Transverse colon (tissue), 4 donors: Measurements from ENCODE around the gene REC8. TPM values are rescaled to one million over a fixed set of nuclear protein-coding genes. Genes with fewer than 3 reads are reported as not detected.
A peak's percentile ranks its signal among the peaks of the same experiment; 100 is the strongest.

Experiments
- DNase-seq: peaks from one replicate; pipeline ENCODE4 v3.0.0-alpha.2; 2019
- H3K27ac ChIP-seq, 4 donors: fragments of 200-600 bp; sonication (generic); 2 replicates each; pipeline ENCODE4 v1.5.1; 2016 to 2018; ENCODE audit warnings: inconsistent platforms in 4 of 4
- H3K27me3 ChIP-seq: fragments of 200-600 bp; sonication (generic); 2 replicates; pipeline ENCODE4 v1.5.1; 2017; ENCODE audit warnings: inconsistent platforms
- H3K36me3 ChIP-seq, 4 donors: fragments of 200-600 bp; sonication (generic); 2 replicates each; pipeline ENCODE4 v1.5.1; 2017 to 2019; ENCODE audit warnings: inconsistent platforms in 4 of 4
- H3K4me1 ChIP-seq, 4 donors: fragments of 200-600 bp; sonication (generic); 2 replicates each; pipeline ENCODE4 v1.5.1; 2017 to 2020; ENCODE audit warnings: inconsistent platforms in 4 of 4
- H3K4me3 ChIP-seq, 4 donors: fragments of 200-600 bp; sonication (generic); 1 replicate in 1 of 4; 2 replicates in 3 of 4; pipeline versions ENCODE4 v1.5.1 to v1.6.1; 2017 to 2019; ENCODE audit warnings: inconsistent platforms in 4 of 4
- H3K9me3 ChIP-seq, 2 donors: fragments of 200-600 bp; sonication (generic); 2 replicates each; pipeline ENCODE4 v1.5.1; 2017 to 2019; ENCODE audit warnings: inconsistent platforms in 2 of 2
- EP300 ChIP-seq: sonication (generic); formaldehyde crosslinking; IDR thresholded peaks from one replicate; pipeline ENCODE4 v1.6.1; 2017; ENCODE audit warnings: antibody characterized with exemption, low read depth
- POLR2A ChIP-seq: fragments of 450-650 bp; IDR thresholded peaks from one replicate; pipeline ENCODE4 v1.6.1; 2016; ENCODE audit warnings: antibody characterized with exemption, mild to moderate bottlenecking, moderate library complexity
- POLR2AphosphoS5 ChIP-seq, 3 donors: sonication (generic); formaldehyde crosslinking; IDR thresholded peaks; one replicate each; pipeline ENCODE4 v1.6.1; 2016; ENCODE audit warnings: antibody characterized with exemption in 3 of 3
- WGBS, 2 donors: methylation state at CpG; one replicate each; pipeline ENCODE4 v1.1.5; 2018; ENCODE audit warnings: low coverage in 1 of 2; 5-methylcytosine and 5-hydroxymethylcytosine counted together
- in situ Hi-C, 4 donors: fragments of 200-750 bp; cut with MboI; loops; one replicate each; pipeline versions ENCODE4 v1.15.0 to v1.15.1; 2017; ENCODE audit warnings: low sequenced_read_pairs in 3 of 4, low pct_ligation_motif_present in 1 of 4, low pct_unique_long_range_greater_than_20kb in 1 of 4
- intact Hi-C: fragments of 100-400 bp; cut with DNase I; formaldehyde crosslinking; loops from one replicate; pipeline ENCODE4 v1.15.1; 2023; ENCODE audit warnings: low total_unique reads
- total RNA-seq, 4 donors: library from RNA; depleted of rRNA; stranded (reverse); fragments of >200 nt; gene quantifications; one replicate each; pipeline ENCODE4 v1.1.0, GENCODE V29; 2016
- TF ChIP-seq, protein P1 (sequence below), 5 experiments: fragments of 200-600 bp in 3 of 5; fragments of 450-650 bp in 2 of 5; sonication (generic) in 3 of 5; IDR thresholded peaks; 1 replicate in 2 of 5; 2 replicates in 3 of 5; pipeline ENCODE4 v1.5.1; 2016 to 2017; ENCODE audit warnings: antibody characterized with exemption in 5 of 5, inconsistent platforms in 3 of 5, mild to moderate bottlenecking in 2 of 5, moderate library complexity in 1 of 5

The REC8 gene
- total RNA-seq, 4 donors from 2014 or later = 11.3 to 112 (median 31.2) TPM

GRCh38 chr14:24172261-24172860 is 481 bp downstream of the REC8 start:
- intact Hi-C loops (no loop called here), in situ Hi-C loops (no loop called here)
- Histone ChIP-seq H3K9me3 (no peaks in the 10 kb centered on the region), H3K4me3 (peak overlapping the region in 2 of 4 donors; percentile 26 to 41), H3K27me3 (no peaks in the 10 kb centered on the region), H3K27ac (peak overlapping the region in 3 of 4 donors; percentile 30 to 70 (median 57)), H3K36me3 (peaks cover 0 to 16% (median 3%) of the 10 kb centered on the region in 4 donors), H3K4me1 (peaks cover 0 to 7% (median 4%) of the 10 kb centered on the region in 4 donors)
- 52% methylated on average over 30 of the region's 30 CpGs; no CpG with 5 or more reads in 1 of the 2 donors for WGBS, 2 donors
- DNase-seq = no peak
- TF ChIP-seq POLR2A (no peak), EP300 (no peak), POLR2AphosphoS5 (IDR thresholded peaks at IDR 0.05) (no peak)
- TF ChIP-seq, protein P1, sequence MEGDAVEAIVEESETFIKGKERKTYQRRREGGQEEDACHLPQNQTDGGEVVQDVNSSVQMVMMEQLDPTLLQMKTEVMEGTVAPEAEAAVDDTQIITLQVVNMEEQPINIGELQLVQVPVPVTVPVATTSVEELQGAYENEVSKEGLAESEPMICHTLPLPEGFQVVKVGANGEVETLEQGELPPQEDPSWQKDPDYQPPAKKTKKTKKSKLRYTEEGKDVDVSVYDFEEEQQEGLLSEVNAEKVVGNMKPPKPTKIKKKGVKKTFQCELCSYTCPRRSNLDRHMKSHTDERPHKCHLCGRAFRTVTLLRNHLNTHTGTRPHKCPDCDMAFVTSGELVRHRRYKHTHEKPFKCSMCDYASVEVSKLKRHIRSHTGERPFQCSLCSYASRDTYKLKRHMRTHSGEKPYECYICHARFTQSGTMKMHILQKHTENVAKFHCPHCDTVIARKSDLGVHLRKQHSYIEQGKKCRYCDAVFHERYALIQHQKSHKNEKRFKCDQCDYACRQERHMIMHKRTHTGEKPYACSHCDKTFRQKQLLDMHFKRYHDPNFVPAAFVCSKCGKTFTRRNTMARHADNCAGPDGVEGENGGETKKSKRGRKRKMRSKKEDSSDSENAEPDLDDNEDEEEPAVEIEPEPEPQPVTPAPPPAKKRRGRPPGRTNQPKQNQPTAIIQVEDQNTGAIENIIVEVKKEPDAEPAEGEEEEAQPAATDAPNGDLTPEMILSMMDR (IDR thresholded peaks at IDR 0.05) = no peak

DNA sequence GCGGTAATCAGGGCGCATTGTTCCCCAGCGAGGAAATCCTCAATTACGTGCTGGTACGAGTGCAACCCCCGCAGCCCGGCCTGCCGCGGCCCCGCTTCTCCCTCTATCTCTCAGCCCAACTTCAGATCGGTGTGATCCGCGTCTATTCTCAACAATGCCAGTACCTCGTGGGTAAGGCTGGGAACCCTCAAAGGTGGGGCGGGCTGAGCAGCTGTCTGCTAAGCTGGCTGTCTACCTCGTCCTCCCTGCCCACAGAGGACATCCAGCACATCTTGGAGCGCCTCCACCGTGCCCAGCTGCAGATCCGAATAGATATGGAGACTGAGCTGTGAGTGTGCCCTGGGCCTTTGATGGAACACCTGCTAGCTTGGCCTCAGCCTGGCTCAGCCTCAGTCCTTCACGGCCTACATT is 996 bp downstream of the REC8 start:
- H3K9me3 ChIP-seq = no peaks in the 10 kb centered on the region
- TF ChIP-seq POLR2A (no peak), POLR2AphosphoS5 (IDR thresholded peaks at IDR 0.05) (no peak), EP300 (no peak)
- TF ChIP-seq, protein P1 (IDR thresholded peaks at IDR 0.05) = no peak
- H3K27ac ChIP-seq = peak overlapping the region in 1 of 4 donors; percentile 70
- H3K4me1 ChIP-seq = peaks cover 0 to 7% (median 4%) of the 10 kb centered on the region in 4 donors
- 92 to 95% methylated on average over 14 to 20 of the region's 20 CpGs for whole genome bisulfite sequencing, 2 donors
- intact Hi-C loops (no loop called here), in situ Hi-C loops (no loop called here)
- H3K27me3 ChIP-seq = no peaks in the 10 kb centered on the region
- H3K4me3 ChIP-seq = no peak overlapping the region
- no peak for DNase-seq
- H3K36me3 ChIP-seq = peaks cover 0 to 13% (median 3%) of the 10 kb centered on the region in 4 donors

- Histone ChIP-seq H3K4me1 (peaks cover 5 to 11% (median 6%) of the 10 kb centered on the region in 4 donors), H3K9me3 (no peaks in the 10 kb centered on the region), H3K4me3 (no peak overlapping the region), H3K27ac (no peak overlapping the region), H3K36me3 (peaks cover 0 to 18% (median 7%) of the 10 kb centered on the region in 4 donors), H3K27me3 (no peaks in the 10 kb centered on the region)
- no peak for DNase-seq
- TF ChIP-seq, protein P1 (IDR thresholded peaks at IDR 0.05) = no peak
- no peak for TF ChIP-seq EP300
- TF ChIP-seq POLR2A = no peak
- TF ChIP-seq POLR2AphosphoS5 (IDR thresholded peaks at IDR 0.05) = no peak
- intact Hi-C loops = no loop called here
- in situ Hi-C loops = no loop called here
- WGBS, 2 donors = 99% methylated on average over 5 of the region's 5 CpGs; no CpG with 5 or more reads in 1 of the 2 donors
Measured at GRCh38 chr14:24176599-24176998, 4.7 kb downstream of the REC8 start.

GRCh38 chr14:24177041-24177825 is 5.4 kb downstream of the REC8 start:
- TF ChIP-seq EP300 (no peak), POLR2AphosphoS5 (IDR thresholded peaks at IDR 0.05) (no peak), POLR2A (no peak)
- TF ChIP-seq, protein P1 (IDR thresholded peaks at IDR 0.05) = no peak
- Histone ChIP-seq H3K27ac (no peak overlapping the region), H3K9me3 (no peaks in the 10 kb centered on the region), H3K36me3 (peaks cover 0 to 18% (median 7%) of the 10 kb centered on the region in 4 donors), H3K4me3 (no peak overlapping the region), H3K27me3 (no peaks in the 10 kb centered on the region), H3K4me1 (peaks cover 5 to 11% (median 6%) of the 10 kb centered on the region in 4 donors)
- in situ Hi-C loops = no loop called here
- no peak for DNase-seq
- intact Hi-C loops = no loop called here
- 92% methylated on average over 11 of the region's 12 CpGs; no CpG with 5 or more reads in 1 of the 2 donors for WGBS, 2 donors
